ENCODE results near the gene NFATC2IP.

The NFATC2IP gene

GRCh38 chr16:28950648-28951409 is at the start of gene NFATC2IP:
TSS of gene NFATC2IP (plus strand) at chr16:28950937. CDS start at chr16:28951012, 75 bp downstream.
- DNase-seq (ENCODE audit: low spot score) = peak; percentile 99

DNA sequence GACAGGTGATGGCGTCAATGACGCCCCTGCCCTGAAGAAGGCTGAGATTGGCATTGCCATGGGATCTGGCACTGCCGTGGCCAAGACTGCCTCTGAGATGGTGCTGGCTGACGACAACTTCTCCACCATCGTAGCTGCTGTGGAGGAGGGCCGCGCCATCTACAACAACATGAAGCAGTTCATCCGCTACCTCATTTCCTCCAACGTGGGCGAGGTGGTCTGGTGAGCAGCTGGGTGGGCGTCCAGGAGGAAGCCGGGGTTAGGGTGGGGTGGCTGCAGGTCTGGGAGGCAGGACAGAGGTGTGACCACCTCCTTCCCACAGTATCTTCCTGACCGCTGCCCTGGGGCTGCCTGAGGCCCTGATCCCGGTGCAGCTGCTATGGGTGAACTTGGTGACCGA is 48.9 kb upstream of the NFATC2IP start:
- DNase-seq (ENCODE audit: low spot score) = no peak

- DNase-seq (ENCODE audit: low spot score) = no peak
Measured at GRCh38 chr16:28902909-28903308, 47.8 kb upstream of the NFATC2IP start.

- no peak for DNase-seq (ENCODE audit: low spot score)
Measured at GRCh38 chr16:28903344-28904042, 47.2 kb upstream of the NFATC2IP start.

GRCh38 chr16:28904363-28904762 is 46.4 kb upstream of the NFATC2IP start:
- DNase-seq (ENCODE audit: low spot score) = no peak

DNA sequence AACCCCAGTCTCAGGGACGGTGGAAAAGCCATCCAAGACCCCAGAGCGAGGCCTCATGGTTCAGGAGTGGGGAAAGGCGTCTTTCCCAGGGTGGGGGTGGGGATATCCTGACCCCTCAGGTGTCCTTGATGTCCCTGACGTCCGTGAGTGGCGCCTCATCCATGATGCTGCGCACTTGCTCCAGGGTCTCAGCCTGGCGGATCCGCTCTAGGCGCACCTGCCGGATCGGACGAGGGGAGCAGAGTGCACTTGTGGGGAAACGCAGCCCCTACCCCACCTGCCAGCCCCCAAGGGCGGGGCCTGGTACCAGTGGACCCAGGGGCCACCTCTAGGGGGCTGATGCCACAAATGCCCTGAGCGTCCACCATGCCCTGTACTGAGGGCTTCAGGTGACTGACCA is 45.9 kb upstream of the NFATC2IP start:
- DNase-seq (ENCODE audit: low spot score) = no peak

- no peak for DNase-seq (ENCODE audit: low spot score)
Measured at GRCh38 chr16:28905229-28905754, 45.4 kb upstream of the NFATC2IP start.

DNA sequence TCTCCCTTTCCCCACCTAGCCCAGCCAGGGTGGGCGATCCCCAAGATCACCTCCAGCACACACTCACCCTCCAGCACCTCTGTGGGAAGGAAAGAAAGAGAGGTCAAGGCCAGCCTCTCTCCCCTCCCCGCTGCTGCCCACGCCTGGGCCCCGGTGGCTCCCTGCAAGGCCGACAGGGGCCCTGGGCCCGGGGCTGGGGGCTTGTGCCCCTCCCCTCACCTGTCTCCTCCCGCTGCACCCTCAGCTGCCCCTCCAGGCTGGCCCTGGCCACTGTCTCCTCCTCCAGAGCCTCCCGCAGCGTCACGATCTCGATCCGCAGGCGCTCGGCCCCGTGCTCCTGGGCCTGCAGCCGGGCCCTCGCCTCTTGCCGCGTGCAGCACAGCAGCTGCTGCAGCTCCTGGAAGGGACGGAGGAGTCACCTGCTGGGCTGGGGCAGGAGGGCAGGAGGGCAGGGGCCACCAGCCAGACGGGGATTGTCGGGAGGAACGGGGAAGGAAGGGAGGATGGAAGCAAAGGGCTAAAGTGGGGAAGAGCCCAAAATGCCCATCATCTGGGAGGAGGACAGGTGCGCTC is 44.9 kb upstream of the NFATC2IP start:
- DNase-seq (ENCODE audit: low spot score) = no peak

- no peak for DNase-seq (ENCODE audit: low spot score)
Measured at GRCh38 chr16:28910086-28911031, 40.4 kb upstream of the NFATC2IP start.

GRCh38 chr16:28912558-28912957 is 38.2 kb upstream of the NFATC2IP start:
- DNase-seq (ENCODE audit: low spot score) = no peak

GRCh38 chr16:28913946-28914724 is 36.6 kb upstream of the NFATC2IP start:
- no peak for DNase-seq (ENCODE audit: low spot score)

- no peak for DNase-seq (ENCODE audit: low spot score)
Measured at GRCh38 chr16:28915181-28915580, 35.6 kb upstream of the NFATC2IP start.

GRCh38 chr16:28917095-28917494 is 33.6 kb upstream of the NFATC2IP start:
- DNase-seq (ENCODE audit: low spot score) = no peak

GRCh38 chr16:28918698-28919097 is 32.0 kb upstream of the NFATC2IP start:
- no peak for DNase-seq (ENCODE audit: low spot score)

- no peak for DNase-seq (ENCODE audit: low spot score)
Measured at GRCh38 chr16:28923231-28923587, 27.5 kb upstream of the NFATC2IP start.

GRCh38 chr16:28923652-28924398 is 26.9 kb upstream of the NFATC2IP start:
- no peak for DNase-seq (ENCODE audit: low spot score)

DNA sequence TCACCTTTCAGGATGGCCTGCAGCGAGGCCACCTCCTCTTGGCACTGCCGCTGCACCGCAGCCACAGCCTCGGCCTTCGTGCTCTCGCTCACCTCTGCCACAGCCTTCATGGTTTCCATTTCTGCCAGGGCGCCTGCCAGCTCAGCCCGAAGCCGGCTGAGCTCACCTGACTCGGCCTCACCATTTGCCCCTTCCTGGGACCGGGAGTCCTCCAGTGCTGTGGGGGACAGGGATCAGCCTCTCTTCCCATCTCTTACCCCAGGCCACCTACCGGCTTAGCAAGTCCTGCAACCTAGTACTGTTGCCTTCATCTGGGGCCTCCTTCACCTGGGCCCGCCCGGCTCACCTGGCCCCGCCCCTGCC is 26.4 kb upstream of the NFATC2IP start:
- DNase-seq (ENCODE audit: low spot score) = no peak

- DNase-seq (ENCODE audit: low spot score) = peak; percentile 99
Measured at GRCh38 chr16:28924762-28925385, 25.9 kb upstream of the NFATC2IP start, which contains the start of gene RABEP2. TSS of gene RABEP2 (minus strand) at chr16:28925238. CDS start at chr16:28925163, 75 bp downstream.

DNA sequence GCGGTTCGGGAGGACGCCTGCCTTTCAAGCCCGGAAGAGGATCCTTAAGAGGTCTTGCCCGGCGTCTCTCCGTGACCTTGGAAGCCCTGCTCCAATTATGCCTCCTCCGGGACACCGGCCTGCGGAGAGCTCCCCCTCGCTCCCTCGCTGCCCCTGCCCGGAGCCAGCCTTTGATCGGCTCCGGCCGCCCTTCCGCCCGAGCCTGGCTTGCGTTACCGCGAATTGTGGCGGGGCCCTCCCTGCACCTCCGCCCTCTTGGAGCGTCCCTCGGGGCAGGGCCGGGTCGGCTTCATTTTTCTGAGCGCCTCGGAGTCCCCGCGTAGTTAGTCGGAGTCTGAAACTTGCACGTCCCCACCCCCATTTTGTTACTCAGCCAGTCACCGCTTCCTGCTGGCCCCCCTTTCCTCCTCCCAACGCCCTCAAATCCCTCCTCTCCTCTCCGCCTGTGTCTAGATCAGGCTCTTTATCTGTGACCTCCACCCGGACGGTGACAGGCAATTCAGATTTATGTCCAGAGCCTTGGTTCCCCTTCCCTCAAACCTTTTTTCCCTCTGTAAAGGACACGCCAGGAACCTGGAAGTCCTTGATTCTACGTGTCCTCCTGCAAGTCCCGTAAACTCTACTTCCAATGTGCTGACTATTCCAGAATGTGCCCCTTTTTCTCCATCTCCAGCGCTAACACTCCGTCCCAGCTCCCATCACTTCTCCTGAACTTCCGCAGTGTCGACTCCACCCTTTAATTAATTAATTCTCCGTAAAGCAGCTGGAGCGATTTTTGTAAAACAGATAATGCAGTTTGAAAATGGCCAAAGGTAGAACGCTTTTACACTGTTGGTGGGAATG is 25.1 kb upstream of the NFATC2IP start:
- peak; percentile 93 for DNase-seq (ENCODE audit: low spot score)

Data from left forelimb (tissue), 1 donor.